HG03064 (cell line): ENCODE data around the gene OR56A4.
"Not testable (repeated sequence)": the region's sequence is repeated elsewhere in the genome, so short reads cannot be mapped to it uniquely, and the experiment has no call there.

Experiments
- ATAC-seq: cut with Tn5 transposase; IDR thresholded peaks from one replicate; pipeline ENCODE4 v1.9.1; 2021; ENCODE audit warnings: low read depth; ENCODE audit not compliant: unreplicated experiment

The OR56A4 gene

DNA sequence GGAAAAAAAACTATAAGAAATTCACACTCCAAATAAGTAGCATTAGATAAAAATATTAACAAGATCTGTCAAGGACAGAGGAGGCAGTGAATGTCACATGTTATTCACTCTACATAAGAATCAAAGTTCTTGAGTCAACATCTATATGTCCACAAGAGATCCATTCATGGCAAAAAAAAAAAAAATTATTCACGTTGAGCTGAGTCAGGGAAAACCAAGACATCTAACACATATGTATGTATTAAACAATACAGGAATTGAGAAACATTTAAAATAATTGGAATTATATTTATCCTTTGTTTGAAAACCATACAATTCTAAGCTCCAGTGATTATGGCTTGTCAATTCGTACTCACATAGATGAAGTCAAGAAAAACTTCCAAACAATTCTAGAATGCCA is 39.8 kb downstream of the OR56A4 start:
- no peak for ATAC-seq

DNA sequence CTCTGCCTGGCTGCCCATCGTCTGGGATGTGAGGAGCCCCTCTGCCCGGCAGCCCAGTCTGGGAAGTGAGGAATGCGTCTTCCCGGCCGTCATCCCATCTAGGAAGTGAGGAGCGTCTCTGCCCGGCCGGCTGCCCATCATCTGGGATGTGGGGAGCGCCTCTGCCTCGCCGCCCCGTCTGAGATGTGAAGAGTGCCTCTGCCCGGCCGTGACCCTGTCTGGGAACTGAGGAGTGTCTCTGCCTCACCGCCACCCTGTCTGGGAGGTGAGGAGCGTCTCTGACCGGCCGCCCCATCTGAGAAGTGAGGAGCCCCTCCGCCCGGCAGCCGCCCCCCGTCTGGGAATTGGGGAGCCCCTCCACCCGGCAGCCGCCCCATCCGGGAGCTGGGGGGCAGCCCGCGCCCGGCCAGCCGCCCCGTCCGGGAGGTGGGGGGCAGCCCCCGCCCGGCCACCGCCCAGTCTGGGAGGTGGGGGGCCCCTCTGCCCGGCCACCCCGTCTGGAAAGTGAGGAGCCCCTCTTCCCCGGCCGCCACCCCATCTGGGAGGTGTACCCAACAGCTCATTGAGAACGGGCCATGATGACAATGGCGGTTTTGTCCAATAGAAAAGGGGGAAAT is 45.9 kb downstream of the OR56A4 start:
- ATAC-seq = not testable (repeated sequence)

DNA sequence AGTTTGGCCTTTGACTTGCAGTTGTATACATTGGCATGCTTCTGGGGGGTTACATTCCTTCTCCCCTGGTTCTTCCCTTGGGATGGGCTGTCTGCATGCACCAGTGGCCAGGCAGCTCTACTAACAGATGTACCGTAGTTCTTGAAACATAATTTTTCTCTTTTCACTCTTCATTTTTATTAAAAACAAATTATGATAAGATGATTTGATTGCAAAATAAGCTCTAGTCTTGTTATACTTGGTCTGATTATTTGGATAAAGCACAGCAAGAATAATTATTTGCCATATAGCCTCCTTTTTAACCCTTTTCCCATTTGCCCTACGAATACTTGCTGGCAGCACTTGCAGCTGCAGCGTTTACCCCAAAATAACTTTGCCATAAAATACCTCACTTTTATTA is 51.2 kb downstream of the OR56A4 start:
- no peak for ATAC-seq
